WI38 (cell line): Measurements from ENCODE around the gene LTC4S.
"Not testable (repeated sequence)": the region's sequence is repeated elsewhere in the genome, so short reads cannot be mapped to it uniquely, and the experiment has no call there.

Experiments
- H3K4me3 ChIP-seq: 2 replicates; pipeline ENCODE4 v1.5.1; 2011; ENCODE audit warnings: low read depth, mild to moderate bottlenecking, control low read depth, low read length
- CTCF ChIP-seq: IDR thresholded peaks from 2 replicates; pipeline ENCODE4 v1.5.1; 2012; ENCODE audit warnings: low read depth, mild to moderate bottlenecking, control low read depth, low read length

The LTC4S gene

GRCh38 chr5:179778591-179778990 is 15.2 kb upstream of the LTC4S start:
- no peak for TF ChIP-seq CTCF
- no peak overlapping the region for H3K4me3 ChIP-seq

DNA sequence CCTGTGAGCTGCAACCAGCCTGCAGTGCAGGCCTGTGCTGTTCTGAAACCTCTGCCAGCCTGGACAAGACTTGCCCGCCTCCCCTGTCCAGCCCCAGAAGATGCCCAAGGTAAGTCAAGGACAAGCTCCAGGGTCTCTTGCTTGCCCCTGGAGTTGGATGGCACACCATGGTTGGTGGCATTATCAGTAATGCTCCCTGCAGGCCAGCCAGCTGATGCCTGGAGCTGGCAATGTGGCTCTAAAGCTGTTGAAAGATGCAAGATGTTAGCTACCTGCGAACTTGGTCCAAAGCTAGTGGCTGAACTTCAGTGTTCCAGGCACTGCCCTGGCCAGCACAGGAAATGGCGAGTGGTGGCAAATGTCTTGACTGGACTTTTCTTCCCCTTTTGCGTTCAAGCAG is 14.0 kb upstream of the LTC4S start:
- no peak for TF ChIP-seq CTCF
- H3K4me3 ChIP-seq: no peak overlapping the region

DNA sequence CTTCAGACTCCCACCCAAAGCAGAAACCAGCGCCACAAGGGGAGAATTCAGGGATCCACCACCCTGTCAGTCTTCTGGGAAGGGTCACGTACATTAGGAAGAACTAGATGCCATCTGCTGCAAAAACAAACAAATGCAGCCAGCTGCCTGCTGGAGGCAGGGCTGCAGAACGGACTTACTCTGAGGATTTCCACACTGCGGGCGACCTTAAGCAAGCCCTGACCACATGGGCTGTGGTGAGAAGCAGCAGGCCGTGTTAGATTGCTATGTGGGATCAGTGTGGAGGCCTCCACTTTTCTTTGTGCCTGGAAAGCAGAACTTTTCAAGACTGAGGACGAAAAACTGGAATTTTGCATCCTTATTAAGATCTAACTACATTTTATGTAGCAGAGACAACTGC is 13.4 kb upstream of the LTC4S start:
- TF ChIP-seq CTCF: no peak
- H3K4me3 ChIP-seq: no peak overlapping the region

DNA sequence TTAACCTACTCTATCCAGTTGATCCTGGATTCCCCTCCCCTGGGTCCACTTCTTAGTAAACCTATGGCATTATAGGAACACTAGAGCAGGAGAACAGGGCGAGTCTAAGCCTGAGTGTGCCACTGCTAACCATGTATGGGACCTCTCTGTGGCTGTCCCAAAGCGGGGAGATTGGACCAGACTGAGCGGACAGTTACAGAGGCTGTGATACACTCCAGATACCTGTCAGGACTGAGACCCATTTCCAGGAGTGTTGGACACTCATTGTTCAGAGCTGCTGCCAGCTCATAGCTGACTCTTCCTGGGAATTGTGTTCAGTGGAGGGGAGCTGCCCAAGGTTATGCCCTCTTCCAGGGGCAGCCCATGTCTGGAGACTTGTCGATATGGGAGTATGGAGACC is 11.9 kb upstream of the LTC4S start:
- no peak overlapping the region for H3K4me3 ChIP-seq
- no peak for TF ChIP-seq CTCF

DNA sequence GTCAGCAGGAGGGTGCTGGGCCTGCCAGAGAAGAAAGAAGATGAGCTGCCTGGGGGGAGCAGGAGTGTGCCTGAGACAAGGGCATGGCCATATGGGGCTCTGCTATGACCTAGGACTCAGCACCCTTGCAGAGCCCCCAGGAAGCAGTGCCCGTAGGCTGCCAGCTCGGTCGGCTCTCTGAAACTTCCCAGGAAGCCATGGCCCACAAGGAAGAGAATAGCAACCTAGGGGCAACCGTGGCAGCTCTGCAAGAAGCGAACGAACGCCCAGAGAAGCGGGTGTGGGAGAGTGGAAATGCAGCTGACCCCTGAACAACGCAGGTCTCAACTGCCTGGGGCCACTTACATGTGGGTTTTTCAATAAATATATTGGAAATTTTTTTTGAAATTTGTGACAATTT is 10.7 kb upstream of the LTC4S start:
- no peak overlapping the region for H3K4me3 ChIP-seq
- no peak for TF ChIP-seq CTCF

DNA sequence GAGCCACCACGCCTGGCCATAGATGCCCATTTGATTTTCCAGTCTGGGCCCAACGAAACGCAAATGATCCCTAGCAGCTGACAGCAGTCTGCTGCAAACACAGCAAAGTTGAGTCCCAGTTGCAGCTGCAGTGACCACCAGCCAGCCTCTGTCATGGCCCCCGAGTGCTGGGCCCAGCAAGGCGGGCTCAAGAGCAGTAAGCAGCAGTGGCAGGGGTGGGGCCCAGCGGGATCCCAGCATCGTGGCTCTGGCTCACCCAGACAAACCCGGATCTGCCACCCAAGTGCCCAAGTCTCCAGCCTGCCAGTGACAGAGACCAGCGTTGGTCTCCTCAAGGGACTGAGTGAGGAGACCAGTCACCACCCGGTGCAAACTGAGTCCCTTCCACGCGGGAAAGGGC is 6.9 kb upstream of the LTC4S start:
- no peak for TF ChIP-seq CTCF
- no peak overlapping the region for H3K4me3 ChIP-seq

DNA sequence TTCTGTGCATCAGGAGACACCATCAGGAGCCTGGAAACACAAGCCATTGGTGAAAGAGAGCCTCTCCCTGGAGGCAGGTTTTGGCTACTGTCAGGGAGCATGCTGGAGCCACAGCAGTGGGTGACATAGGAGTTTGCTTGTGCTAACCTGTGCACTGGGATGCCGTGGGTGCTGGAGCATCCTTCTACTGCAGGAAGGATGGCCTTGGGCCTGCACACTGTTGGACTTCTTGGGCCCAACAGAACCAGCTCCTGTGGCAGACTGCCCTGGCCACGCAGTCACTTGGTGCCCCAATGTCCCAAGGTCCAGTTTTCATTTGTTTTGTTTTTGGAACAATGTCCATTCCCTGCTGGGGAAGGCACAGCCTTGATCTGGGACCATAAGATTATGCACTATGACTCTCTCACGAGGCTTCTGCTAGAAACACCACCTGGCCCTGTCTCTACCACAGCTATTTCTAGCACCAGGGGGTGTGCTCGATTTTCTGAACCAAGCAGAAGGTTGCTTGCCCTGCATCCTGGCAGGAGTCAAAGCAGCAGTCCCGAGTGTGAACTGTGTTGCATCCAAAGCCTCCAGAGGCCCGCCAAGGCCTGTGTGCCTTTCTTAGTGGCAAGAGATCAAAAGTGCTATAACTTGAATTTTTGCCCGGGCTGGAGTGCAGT is 5.5 kb upstream of the LTC4S start:
- TF ChIP-seq CTCF: no peak
- H3K4me3 ChIP-seq: no peak overlapping the region

GRCh38 chr5:179789278-179789677 is 4.5 kb upstream of the LTC4S start:
- not testable (repeated sequence) for H3K4me3 ChIP-seq
